ENCODE data around the gene MPHOSPH6.
"Not testable (repeated sequence)": the region's sequence is repeated elsewhere in the genome, so short reads cannot be mapped to it uniquely, and the experiment has no call there.

Gene MPHOSPH6

GRCh38 chr16:82133798-82134197 lies 36.2 kb downstream of the MPHOSPH6 start:
- H3K4me1 ChIP-seq (ENCODE audit: control insufficient read depth in 2 of 2, insufficient read depth in 2 of 2, low read length in 2 of 2) = no peaks in the 10 kb centered on the region
- H3K4me3 ChIP-seq (ENCODE audit: low read length in 2 of 2) = no peak overlapping the region
- H3K9me3 ChIP-seq (ENCODE audit: control insufficient read depth in 2 of 2, low read length in 2 of 2) = no peaks in the 10 kb centered on the region
- no peak overlapping the region for H3K9ac ChIP-seq (ENCODE audit: low read depth in 1 of 2, low read length in 2 of 2)
- H3K27me3 ChIP-seq (ENCODE audit: control insufficient read depth in 2 of 2, insufficient read depth in 2 of 2, low read length in 2 of 2) = no peaks in the 10 kb centered on the region
- no peak overlapping the region for H3K27ac ChIP-seq (ENCODE audit: low read depth in 2 of 2, low read length in 2 of 2)
- H3K36me3 ChIP-seq (ENCODE audit: control insufficient read depth in 2 of 2, insufficient read depth in 2 of 2, low read length in 2 of 2) = no peaks in the 10 kb centered on the region

DNA sequence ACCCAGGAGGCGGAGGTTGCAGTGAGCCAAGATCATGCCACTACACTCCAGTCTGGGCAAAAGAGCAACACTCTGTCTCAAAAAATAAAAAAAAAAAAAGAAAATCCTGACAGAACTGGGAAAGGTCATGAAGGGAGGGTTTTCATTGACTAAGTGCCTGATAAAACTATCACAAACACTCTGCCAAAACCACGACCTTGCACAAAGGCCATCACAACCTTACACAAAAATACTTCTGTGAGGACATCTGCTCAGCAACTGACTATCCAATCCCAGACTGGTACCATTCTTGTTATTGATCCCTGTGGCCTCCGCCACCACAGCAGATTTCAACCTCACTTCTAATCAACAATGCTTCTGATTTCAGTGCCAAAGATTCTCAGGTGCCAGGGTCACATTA lies 40.1 kb downstream of the MPHOSPH6 start:
- H3K36me3 ChIP-seq (ENCODE audit: control insufficient read depth in 2 of 2, insufficient read depth in 2 of 2, low read length in 2 of 2) = no peaks in the 10 kb centered on the region
- no peaks in the 10 kb centered on the region for H3K9me3 ChIP-seq (ENCODE audit: control insufficient read depth in 2 of 2, low read length in 2 of 2)
- no peaks in the 10 kb centered on the region for H3K27me3 ChIP-seq (ENCODE audit: control insufficient read depth in 2 of 2, insufficient read depth in 2 of 2, low read length in 2 of 2)
- no peak overlapping the region for H3K9ac ChIP-seq (ENCODE audit: low read depth in 1 of 2, low read length in 2 of 2)
- H3K4me1 ChIP-seq (ENCODE audit: control insufficient read depth in 2 of 2, insufficient read depth in 2 of 2, low read length in 2 of 2) = no peaks in the 10 kb centered on the region
- H3K4me3 ChIP-seq (ENCODE audit: low read length in 2 of 2) = no peak overlapping the region
- H3K27ac ChIP-seq (ENCODE audit: low read depth in 2 of 2, low read length in 2 of 2) = no peak overlapping the region

DNA sequence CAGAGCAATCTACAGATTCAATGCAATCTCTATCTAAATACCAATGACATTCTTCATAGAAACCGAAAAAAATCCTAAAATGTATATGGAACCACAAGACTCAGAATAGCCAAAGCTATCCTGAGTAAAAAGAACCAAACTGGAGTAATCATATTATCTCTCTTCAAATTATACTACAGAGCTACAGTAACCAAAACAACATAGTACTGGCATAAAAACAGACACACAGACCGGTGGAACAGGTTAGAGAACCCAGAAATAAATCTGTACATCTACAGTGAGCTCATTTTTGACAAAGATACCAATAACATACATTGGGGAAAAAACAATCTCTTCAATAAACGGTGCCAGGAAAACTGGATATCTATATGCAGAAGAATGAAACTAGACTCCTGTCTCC lies 45.4 kb downstream of the MPHOSPH6 start:
- Histone ChIP-seq H3K4me1 (ENCODE audit: control insufficient read depth in 2 of 2, insufficient read depth in 2 of 2, low read length in 2 of 2) (no peaks in the 10 kb centered on the region), H3K9ac (ENCODE audit: low read depth in 1 of 2, low read length in 2 of 2) (no peak overlapping the region), H3K27ac (ENCODE audit: low read depth in 2 of 2, low read length in 2 of 2) (no peak overlapping the region), H3K9me3 (ENCODE audit: control insufficient read depth in 2 of 2, low read length in 2 of 2) (no peaks in the 10 kb centered on the region), H3K27me3 (ENCODE audit: control insufficient read depth in 2 of 2, insufficient read depth in 2 of 2, low read length in 2 of 2) (no peaks in the 10 kb centered on the region), H3K36me3 (ENCODE audit: control insufficient read depth in 2 of 2, insufficient read depth in 2 of 2, low read length in 2 of 2) (no peaks in the 10 kb centered on the region), H3K4me3 (ENCODE audit: low read length in 2 of 2) (no peak overlapping the region)

- Histone ChIP-seq H3K36me3 (ENCODE audit: control insufficient read depth in 2 of 2, insufficient read depth in 2 of 2, low read length in 2 of 2) (no peaks in the 10 kb centered on the region), H3K9ac (ENCODE audit: low read depth in 1 of 2, low read length in 2 of 2) (no peak overlapping the region), H3K4me3 (ENCODE audit: low read length in 2 of 2) (no peak overlapping the region), H3K4me1 (ENCODE audit: control insufficient read depth in 2 of 2, insufficient read depth in 2 of 2, low read length in 2 of 2) (no peaks in the 10 kb centered on the region), H3K27ac (ENCODE audit: low read depth in 2 of 2, low read length in 2 of 2) (no peak overlapping the region), H3K9me3 (ENCODE audit: control insufficient read depth in 2 of 2, low read length in 2 of 2) (no peaks in the 10 kb centered on the region), H3K27me3 (ENCODE audit: control insufficient read depth in 2 of 2, insufficient read depth in 2 of 2, low read length in 2 of 2) (no peaks in the 10 kb centered on the region)
Observed at GRCh38 chr16:82119405-82119804, 50.6 kb downstream of the MPHOSPH6 start.

DNA sequence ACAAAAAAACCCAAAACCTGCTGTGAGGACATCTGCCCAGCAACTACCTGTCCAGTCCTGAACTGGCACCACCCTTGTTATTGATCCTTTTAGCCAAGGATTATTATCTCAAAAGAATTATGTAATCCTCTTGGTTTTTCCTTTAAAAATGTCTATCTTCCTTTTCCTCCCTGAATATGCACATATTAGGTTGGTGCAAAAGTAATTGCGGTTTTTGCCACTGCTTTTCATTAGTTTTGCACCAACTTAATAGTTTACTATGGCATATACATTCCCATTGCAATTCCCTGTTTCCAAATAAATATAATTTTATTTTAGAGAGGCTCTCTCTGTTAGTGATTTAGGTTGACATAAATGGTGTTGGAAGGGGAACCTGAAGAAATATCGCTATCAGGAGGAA lies 51.3 kb downstream of the MPHOSPH6 start:
- Histone ChIP-seq H3K9ac (ENCODE audit: low read depth in 1 of 2, low read length in 2 of 2) (no peak overlapping the region), H3K9me3 (ENCODE audit: control insufficient read depth in 2 of 2, low read length in 2 of 2) (no peaks in the 10 kb centered on the region), H3K27me3 (ENCODE audit: control insufficient read depth in 2 of 2, insufficient read depth in 2 of 2, low read length in 2 of 2) (no peaks in the 10 kb centered on the region), H3K36me3 (ENCODE audit: control insufficient read depth in 2 of 2, insufficient read depth in 2 of 2, low read length in 2 of 2) (no peaks in the 10 kb centered on the region), H3K4me1 (ENCODE audit: control insufficient read depth in 2 of 2, insufficient read depth in 2 of 2, low read length in 2 of 2) (no peaks in the 10 kb centered on the region), H3K4me3 (ENCODE audit: low read length in 2 of 2) (no peak overlapping the region), H3K27ac (ENCODE audit: low read depth in 2 of 2, low read length in 2 of 2) (no peak overlapping the region)

DNA sequence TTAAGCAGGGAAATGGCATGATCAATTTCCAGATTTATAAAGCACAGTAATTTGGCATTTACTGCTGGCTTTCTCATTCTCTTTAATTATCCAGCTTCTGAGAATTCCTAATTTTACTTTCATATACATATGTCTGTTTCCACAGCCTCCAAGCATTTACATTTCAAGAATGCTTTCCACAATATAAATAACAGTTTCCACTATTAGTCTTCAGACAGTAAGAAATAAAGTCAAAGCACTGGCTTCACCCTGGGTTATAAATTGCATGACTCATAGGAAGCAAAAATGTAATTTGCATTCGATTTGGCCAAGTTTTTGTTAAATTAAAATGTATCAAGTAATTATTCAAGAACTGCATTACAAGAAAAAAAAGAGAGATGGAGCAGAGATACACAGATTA lies 53.5 kb downstream of the MPHOSPH6 start:
- H3K27ac ChIP-seq (ENCODE audit: low read depth in 2 of 2, low read length in 2 of 2) = no peak overlapping the region
- H3K9ac ChIP-seq (ENCODE audit: low read depth in 1 of 2, low read length in 2 of 2) = no peak overlapping the region
- no peak overlapping the region for H3K4me3 ChIP-seq (ENCODE audit: low read length in 2 of 2)
- H3K9me3 ChIP-seq (ENCODE audit: control insufficient read depth in 2 of 2, low read length in 2 of 2) = no peaks in the 10 kb centered on the region
- H3K4me1 ChIP-seq (ENCODE audit: control insufficient read depth in 2 of 2, insufficient read depth in 2 of 2, low read length in 2 of 2) = no peaks in the 10 kb centered on the region
- H3K36me3 ChIP-seq (ENCODE audit: control insufficient read depth in 2 of 2, insufficient read depth in 2 of 2, low read length in 2 of 2) = no peaks in the 10 kb centered on the region
- no peaks in the 10 kb centered on the region for H3K27me3 ChIP-seq (ENCODE audit: control insufficient read depth in 2 of 2, insufficient read depth in 2 of 2, low read length in 2 of 2)

- no peak overlapping the region for H3K4me3 ChIP-seq (ENCODE audit: low read length in 2 of 2)
- H3K27ac ChIP-seq (ENCODE audit: low read depth in 2 of 2, low read length in 2 of 2) = no peak overlapping the region
- no peaks in the 10 kb centered on the region for H3K36me3 ChIP-seq (ENCODE audit: control insufficient read depth in 2 of 2, insufficient read depth in 2 of 2, low read length in 2 of 2)
- no peak overlapping the region for H3K9ac ChIP-seq (ENCODE audit: low read depth in 1 of 2, low read length in 2 of 2)
- H3K9me3 ChIP-seq (ENCODE audit: control insufficient read depth in 2 of 2, low read length in 2 of 2) = no peaks in the 10 kb centered on the region
- no peaks in the 10 kb centered on the region for H3K27me3 ChIP-seq (ENCODE audit: control insufficient read depth in 2 of 2, insufficient read depth in 2 of 2, low read length in 2 of 2)
- H3K4me1 ChIP-seq (ENCODE audit: control insufficient read depth in 2 of 2, insufficient read depth in 2 of 2, low read length in 2 of 2) = no peaks in the 10 kb centered on the region
Observed at GRCh38 chr16:82113741-82114140, 56.3 kb downstream of the MPHOSPH6 start.

DNA sequence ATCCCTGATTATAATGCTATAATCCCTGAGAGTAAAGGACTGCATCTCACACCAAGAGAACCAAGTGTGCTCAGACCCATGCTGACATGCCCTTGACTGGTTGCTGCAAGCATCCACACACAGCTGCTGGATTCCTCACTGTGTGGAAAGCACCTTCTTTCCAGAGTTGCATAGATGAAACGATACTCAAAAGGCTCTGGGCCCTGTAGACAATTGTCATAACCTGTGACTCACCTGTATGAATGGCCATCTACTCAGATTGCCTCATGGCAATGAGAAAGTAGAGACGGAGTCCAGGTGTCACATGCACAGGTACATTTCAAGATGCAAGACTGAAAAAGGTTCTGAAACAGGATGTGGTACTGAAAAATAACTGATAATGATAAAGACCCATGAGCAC lies 58.1 kb downstream of the MPHOSPH6 start:
- H3K36me3 ChIP-seq (ENCODE audit: control insufficient read depth in 2 of 2, insufficient read depth in 2 of 2, low read length in 2 of 2) = no peaks in the 10 kb centered on the region
- H3K9me3 ChIP-seq (ENCODE audit: control insufficient read depth in 2 of 2, low read length in 2 of 2) = no peaks in the 10 kb centered on the region
- no peaks in the 10 kb centered on the region for H3K4me1 ChIP-seq (ENCODE audit: control insufficient read depth in 2 of 2, insufficient read depth in 2 of 2, low read length in 2 of 2)
- no peak overlapping the region for H3K27ac ChIP-seq (ENCODE audit: low read depth in 2 of 2, low read length in 2 of 2)
- H3K9ac ChIP-seq (ENCODE audit: low read depth in 1 of 2, low read length in 2 of 2) = no peak overlapping the region
- H3K4me3 ChIP-seq (ENCODE audit: low read length in 2 of 2) = no peak overlapping the region
- no peaks in the 10 kb centered on the region for H3K27me3 ChIP-seq (ENCODE audit: control insufficient read depth in 2 of 2, insufficient read depth in 2 of 2, low read length in 2 of 2)

GRCh38 chr16:82109266-82109665 lies 60.8 kb downstream of the MPHOSPH6 start:
- H3K9me3 ChIP-seq (ENCODE audit: control insufficient read depth in 2 of 2, low read length in 2 of 2); H3K4me3 ChIP-seq (ENCODE audit: low read length in 2 of 2); H3K27me3 ChIP-seq (ENCODE audit: control insufficient read depth in 2 of 2, insufficient read depth in 2 of 2, low read length in 2 of 2); H3K4me1 ChIP-seq (ENCODE audit: control insufficient read depth in 2 of 2, insufficient read depth in 2 of 2, low read length in 2 of 2); H3K9ac ChIP-seq (ENCODE audit: low read depth in 1 of 2, low read length in 2 of 2); H3K36me3 ChIP-seq (ENCODE audit: control insufficient read depth in 2 of 2, insufficient read depth in 2 of 2, low read length in 2 of 2); H3K27ac ChIP-seq (ENCODE audit: low read depth in 2 of 2, low read length in 2 of 2): not testable (repeated sequence)

DNA sequence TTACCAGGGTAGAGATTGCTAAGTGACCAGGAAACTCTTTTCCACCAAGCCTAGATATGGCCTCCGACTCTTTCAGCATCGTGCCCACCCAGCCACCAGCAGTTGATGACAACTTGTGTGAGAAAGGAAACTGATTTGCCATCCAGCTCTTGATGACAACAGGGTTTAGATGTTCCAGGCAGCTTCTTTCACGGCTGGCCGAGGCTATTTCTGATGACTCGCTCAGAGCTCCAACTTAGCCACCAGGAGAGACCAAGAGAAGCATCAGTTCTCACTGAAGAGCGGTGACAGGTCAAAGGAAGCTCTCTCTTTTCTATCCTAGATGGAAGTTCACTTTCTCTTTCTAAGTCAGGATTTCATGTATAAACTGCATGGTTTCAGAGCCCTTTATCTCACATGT lies 61.2 kb downstream of the MPHOSPH6 start:
- Histone ChIP-seq H3K36me3 (ENCODE audit: control insufficient read depth in 2 of 2, insufficient read depth in 2 of 2, low read length in 2 of 2) (no peaks in the 10 kb centered on the region), H3K4me3 (ENCODE audit: low read length in 2 of 2) (no peak overlapping the region)

GRCh38 chr16:82108100-82108499 lies 61.9 kb downstream of the MPHOSPH6 start:
- no peaks in the 10 kb centered on the region for H3K9me3 ChIP-seq (ENCODE audit: control insufficient read depth in 2 of 2, low read length in 2 of 2)
- no peaks in the 10 kb centered on the region for H3K27me3 ChIP-seq (ENCODE audit: control insufficient read depth in 2 of 2, insufficient read depth in 2 of 2, low read length in 2 of 2)
- no peak overlapping the region for H3K4me3 ChIP-seq (ENCODE audit: low read length in 2 of 2)
- no peaks in the 10 kb centered on the region for H3K4me1 ChIP-seq (ENCODE audit: control insufficient read depth in 2 of 2, insufficient read depth in 2 of 2, low read length in 2 of 2)
- H3K9ac ChIP-seq (ENCODE audit: low read depth in 1 of 2, low read length in 2 of 2) = no peak overlapping the region
- H3K27ac ChIP-seq (ENCODE audit: low read depth in 2 of 2, low read length in 2 of 2) = no peak overlapping the region
- H3K36me3 ChIP-seq (ENCODE audit: control insufficient read depth in 2 of 2, insufficient read depth in 2 of 2, low read length in 2 of 2) = no peaks in the 10 kb centered on the region

More for the DNA sequence above, 61.2 kb downstream of the MPHOSPH6 start:
- Histone ChIP-seq H3K4me1 (ENCODE audit: control insufficient read depth in 2 of 2, insufficient read depth in 2 of 2, low read length in 2 of 2) (no peaks in the 10 kb centered on the region), H3K27ac (ENCODE audit: low read depth in 2 of 2, low read length in 2 of 2) (no peak overlapping the region), H3K27me3 (ENCODE audit: control insufficient read depth in 2 of 2, insufficient read depth in 2 of 2, low read length in 2 of 2) (no peaks in the 10 kb centered on the region), H3K9me3 (ENCODE audit: control insufficient read depth in 2 of 2, low read length in 2 of 2) (no peaks in the 10 kb centered on the region), H3K9ac (ENCODE audit: low read depth in 1 of 2, low read length in 2 of 2) (no peak overlapping the region)
